Gastroesophageal sphincter (tissue), 3 donors: ENCODE data around the gene ATAD3B.
"Not testable (repeated sequence)": the region's sequence is repeated elsewhere in the genome, so short reads cannot be mapped to it uniquely, and the experiment has no call there.

ENCODE experiments used
- CTCF ChIP-seq, 4 experiments: fragments of 200-600 bp in 2 of 4; fragments of 450-650 bp in 2 of 4; sonication (generic) in 1 of 4; IDR thresholded peaks; one replicate each; pipeline ENCODE4 v1.5.1; 2017 to 2019; ENCODE audit warnings: antibody characterized with exemption in 4 of 4, mild to moderate bottlenecking in 2 of 4, moderate library complexity in 2 of 4
- EP300 ChIP-seq: sonication (generic); formaldehyde crosslinking; IDR thresholded peaks from one replicate; pipeline ENCODE4 v1.6.1; 2017; ENCODE audit warnings: antibody characterized with exemption, mild to moderate bottlenecking
- POLR2AphosphoS5 ChIP-seq: sonication (generic); formaldehyde crosslinking; IDR thresholded peaks from one replicate; pipeline ENCODE4 v1.6.1; 2017; ENCODE audit warnings: antibody characterized with exemption

GRCh38 chr1:1468196-1468985 lies 3.2 kb upstream of the ATAD3B start:
- TF ChIP-seq CTCF (IDR thresholded peaks at IDR 0.05); POLR2AphosphoS5; EP300: not testable (repeated sequence)
